HCT116 (cell line): ENCODE results near the gene OTOGL. TPM values are rescaled to one million over a fixed set of nuclear protein-coding genes. Genes with fewer than 3 reads are reported as not detected.

Experiments
- ATAC-seq: fragments of 200-7000 bp; cut with Tn5 transposase; 2 replicates; pipeline ENCODE4 v1.9.1; 2020; ENCODE audit warnings: mild to moderate bottlenecking, moderate library complexity
- BruUV-seq: library from RNA; stranded (reverse); fragments of 400-500 nt; replicated peaks from 2 replicates; lab custom pipeline; 2021; lab: Mats Ljungman, UMichigan
- CTCF ChIA-PET: fragments of 300-600 bp; sonication (Branson Sonifier 250); formaldehyde crosslinking; loops from one replicate; lab custom pipeline; 2021; ENCODE audit warnings: antibody characterized with exemption; lab: Charles Lee
- POLR2A ChIA-PET: fragments of 300-600, 350-600 bp; sonication (Branson Sonifier 250); formaldehyde crosslinking; loops from one replicate; lab custom pipeline; 2021; ENCODE audit warnings: antibody characterized with exemption; lab: Charles Lee
- RAD21 ChIA-PET, 2 experiments: fragments of 300-600 bp; sonication (Branson Sonifier 250); formaldehyde crosslinking; loops; one replicate each; lab custom pipeline; 2023; ENCODE audit warnings: low total read pairs in 2 of 2; ENCODE audit not compliant: uncharacterized antibody in 2 of 2, unreplicated experiment in 2 of 2, low non-redundant PET in 1 of 2; lab: Charles Lee
- DNase-seq: peaks from one replicate; pipeline ENCODE4 v3.0.0-alpha.2; 2010; ENCODE audit warnings: low read depth, low spot score
- H2AFZ ChIP-seq: fragments of 200-600 bp; shearing (Covaris generic), sonication (generic); 2 replicates; pipeline ENCODE4 v1.6.1; 2017; ENCODE audit warnings: low read depth, mixed run types, mixed read lengths, antibody characterized with exemption, low read length; ENCODE audit not compliant: poor library complexity, severe bottlenecking
- H3K27ac ChIP-seq: 2 replicates; pipeline ENCODE4 v1.5.1; 2012; ENCODE audit warnings: low read depth, low read length
- H3K27me3 ChIP-seq: fragments of 200-600 bp; sonication (generic); 2 replicates; pipeline ENCODE4 v1.6.1; 2016; ENCODE audit warnings: mixed run types, low read length, mixed read lengths; ENCODE audit not compliant: insufficient read depth
- H3K36me3 ChIP-seq, 2 experiments: fragments of 200-500 bp in 1 of 2; fragments of 200-600 bp in 1 of 2; sonication (Bioruptor generic) in 1 of 2; sonication (generic) in 1 of 2; 2 replicates each; pipeline versions ENCODE4 v1.5.1 to v1.6.1; 2014 to 2016; ENCODE audit warnings: low read length in 2 of 2, inconsistent platforms in 1 of 2, mixed read lengths in 1 of 2, mixed run types in 1 of 2; ENCODE audit not compliant: insufficient read depth in 2 of 2, control insufficient read depth in 1 of 2
- H3K4me1 ChIP-seq, 2 experiments: fragments of 200-600 bp in 1 of 2; sonication (generic) in 1 of 2; 2 replicates each; pipeline versions ENCODE4 v1.5.1 to v1.6.1; 2012 to 2017; ENCODE audit warnings: low read length in 2 of 2, inconsistent platforms in 1 of 2, mild to moderate bottlenecking in 1 of 2, mixed read lengths in 1 of 2, mixed run types in 1 of 2, moderate library complexity in 1 of 2; ENCODE audit not compliant: insufficient read depth in 2 of 2, control insufficient read depth in 1 of 2
- H3K4me2 ChIP-seq: fragments of 200-600 bp; sonication (generic); 2 replicates; pipeline ENCODE4 v1.6.1; 2017; ENCODE audit warnings: mixed run types, low read length, mixed read lengths
- H3K4me3 ChIP-seq, 2 experiments: fragments of 200-600 bp in 1 of 2; sonication (generic) in 1 of 2; replicated peaks in 1 of 2; 2 replicates each; pipeline ENCODE4 v1.5.1; 2011 to 2016; ENCODE audit warnings: low read length in 2 of 2, control low read depth in 1 of 2, low read depth in 1 of 2, mild to moderate bottlenecking in 1 of 2, mixed read lengths in 1 of 2, mixed run types in 1 of 2
- H3K79me2 ChIP-seq: fragments of 200-600 bp; sonication (generic); 2 replicates; pipeline ENCODE4 v1.6.1; 2017; ENCODE audit warnings: mild to moderate bottlenecking, mixed run types, low read length, moderate library complexity, mixed read lengths; ENCODE audit not compliant: insufficient read depth
- H3K9ac ChIP-seq: fragments of 200-600 bp; sonication (generic); 2 replicates; pipeline ENCODE4 v1.6.1; 2016; ENCODE audit warnings: low read length, mixed read lengths
- H3K9me2 ChIP-seq: fragments of 200-600 bp; sonication (generic), shearing (Covaris generic); 2 replicates; pipeline ENCODE4 v1.6.1; 2017; ENCODE audit warnings: mixed run types, mild to moderate bottlenecking, moderate library complexity; ENCODE audit not compliant: insufficient read depth
- H3K9me3 ChIP-seq, 2 experiments: fragments of 200-500 bp in 1 of 2; fragments of 200-600 bp in 1 of 2; sonication (Bioruptor generic) in 1 of 2; sonication (generic) in 1 of 2; 2 replicates each; pipeline ENCODE4 v1.6.1; 2014 to 2017; ENCODE audit warnings: low read length in 2 of 2, mixed read lengths in 2 of 2, inconsistent platforms in 1 of 2, low read depth in 1 of 2, mild to moderate bottlenecking in 1 of 2, mixed run types in 1 of 2, moderate library complexity in 1 of 2; ENCODE audit not compliant: control insufficient read depth in 1 of 2, insufficient read depth in 1 of 2
- H4K20me1 ChIP-seq: fragments of 200-600 bp; sonication (generic), shearing (Covaris generic); 2 replicates; pipeline ENCODE4 v1.6.1; 2017; ENCODE audit warnings: mixed run types, mild to moderate bottlenecking, moderate library complexity; ENCODE audit not compliant: insufficient read depth
- ATF3 ChIP-seq: IDR thresholded peaks from 2 replicates; pipeline ENCODE4 v1.6.1; 2012
- EZH2 ChIP-seq: fragments of 200-600 bp; sonication (generic); IDR thresholded peaks from 2 replicates; pipeline ENCODE4 v1.6.1; 2017; ENCODE audit warnings: antibody characterized with exemption, mixed run types
- EZH2phosphoT487 ChIP-seq: fragments of 200-600 bp; IDR thresholded peaks from 2 replicates; pipeline ENCODE4 v1.6.1; 2018; ENCODE audit warnings: antibody characterized with exemption, borderline replicate concordance
- POLR2A ChIP-seq: IDR thresholded peaks from 2 replicates; pipeline ENCODE4 v1.7.0; 2011; ENCODE audit warnings: borderline replicate concordance; ENCODE audit not compliant: insufficient read depth, insufficient read length; ENCODE audit errors: extremely low read depth
- RAD21 ChIP-seq: IDR thresholded peaks from 2 replicates; pipeline ENCODE4 v1.6.1; 2012; ENCODE audit warnings: low read depth, mild to moderate bottlenecking
- SIN3A ChIP-seq: IDR thresholded peaks from 2 replicates; pipeline ENCODE4 v1.6.1; 2012; ENCODE audit warnings: low read depth
- SP1 ChIP-seq: IDR thresholded peaks from 2 replicates; pipeline ENCODE4 v1.6.1; 2012; ENCODE audit warnings: low read depth
- SRF ChIP-seq: IDR thresholded peaks from 2 replicates; pipeline ENCODE4 v1.6.1; 2012; ENCODE audit warnings: low read depth
- TCF7L2 ChIP-seq: IDR thresholded peaks from 2 replicates; pipeline ENCODE4 v1.7.0; 2011; ENCODE audit warnings: borderline replicate concordance, inconsistent platforms; ENCODE audit not compliant: insufficient read depth, insufficient read length; ENCODE audit errors: extremely low read depth
- YY1 ChIP-seq: IDR thresholded peaks from 2 replicates; pipeline ENCODE4 v1.6.1; 2011; ENCODE audit warnings: low read length, low read depth, moderate library complexity, mild to moderate bottlenecking; ENCODE audit not compliant: insufficient replicate concordance; ENCODE audit errors: extremely low read depth
- ZFX ChIP-seq: fragments of 450-650 bp; IDR thresholded peaks from 2 replicates; pipeline ENCODE4 v1.6.1; 2017
- ZNF274 ChIP-seq: fragments of 200-500 bp; sonication (Bioruptor generic); IDR thresholded peaks from 2 replicates; pipeline ENCODE4 v1.6.1; 2014; ENCODE audit warnings: mild to moderate bottlenecking, low read depth, low read length, inconsistent platforms
- intact Hi-C: fragments of 100-400 bp; cut with micrococcal nuclease; formaldehyde crosslinking; loops from 2 replicates; pipeline ENCODE4 v1.10.0; 2022
- total RNA-seq: library from RNA; stranded (reverse); gene quantifications from one replicate; pipeline ENCODE4 v1.2.1, GENCODE V29; 2021; ENCODE audit not compliant: unreplicated experiment
- TF ChIP-seq, protein P1 (sequence below): IDR thresholded peaks from 2 replicates; pipeline ENCODE4 v1.6.1; 2011; ENCODE audit warnings: mild to moderate bottlenecking, low read length, moderate library complexity; ENCODE audit not compliant: insufficient replicate concordance; ENCODE audit errors: extremely low read depth
- TF ChIP-seq, protein P2 (sequence below), 3 experiments: fragments of 200-600 bp in 1 of 3; sonication (generic) in 1 of 3; IDR thresholded peaks in 2 of 3; conservative IDR thresholded peaks in 1 of 3; 2 replicates each; pipeline ENCODE4 v1.5.1; 2012 to 2017; ENCODE audit warnings: low read depth in 2 of 3, low read length in 2 of 3, antibody characterized with exemption in 1 of 3, borderline replicate concordance in 1 of 3, control low read depth in 1 of 3, mild to moderate bottlenecking in 1 of 3, mixed read lengths in 1 of 3, mixed run types in 1 of 3, moderate library complexity in 1 of 3; ENCODE audit not compliant: insufficient read depth in 1 of 3
- TF ChIP-seq, protein P3 (sequence below): IDR thresholded peaks from 2 replicates; pipeline ENCODE4 v1.6.1; 2012; ENCODE audit warnings: low read depth

OTOGL gene
- total RNA-seq, 1 experiment from 2014 or later, result not detected

GRCh38 chr12:80373666-80374065 is 274.3 kb downstream of the OTOGL start (continued):
- TF ChIP-seq YY1, result no peak
- no peak for TF ChIP-seq RAD21
- TF ChIP-seq, protein P1, sequence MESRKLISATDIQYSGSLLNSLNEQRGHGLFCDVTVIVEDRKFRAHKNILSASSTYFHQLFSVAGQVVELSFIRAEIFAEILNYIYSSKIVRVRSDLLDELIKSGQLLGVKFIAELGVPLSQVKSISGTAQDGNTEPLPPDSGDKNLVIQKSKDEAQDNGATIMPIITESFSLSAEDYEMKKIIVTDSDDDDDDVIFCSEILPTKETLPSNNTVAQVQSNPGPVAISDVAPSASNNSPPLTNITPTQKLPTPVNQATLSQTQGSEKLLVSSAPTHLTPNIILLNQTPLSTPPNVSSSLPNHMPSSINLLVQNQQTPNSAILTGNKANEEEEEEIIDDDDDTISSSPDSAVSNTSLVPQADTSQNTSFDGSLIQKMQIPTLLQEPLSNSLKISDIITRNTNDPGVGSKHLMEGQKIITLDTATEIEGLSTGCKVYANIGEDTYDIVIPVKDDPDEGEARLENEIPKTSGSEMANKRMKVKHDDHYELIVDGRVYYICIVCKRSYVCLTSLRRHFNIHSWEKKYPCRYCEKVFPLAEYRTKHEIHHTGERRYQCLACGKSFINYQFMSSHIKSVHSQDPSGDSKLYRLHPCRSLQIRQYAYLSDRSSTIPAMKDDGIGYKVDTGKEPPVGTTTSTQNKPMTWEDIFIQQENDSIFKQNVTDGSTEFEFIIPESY, result no peak

DNA sequence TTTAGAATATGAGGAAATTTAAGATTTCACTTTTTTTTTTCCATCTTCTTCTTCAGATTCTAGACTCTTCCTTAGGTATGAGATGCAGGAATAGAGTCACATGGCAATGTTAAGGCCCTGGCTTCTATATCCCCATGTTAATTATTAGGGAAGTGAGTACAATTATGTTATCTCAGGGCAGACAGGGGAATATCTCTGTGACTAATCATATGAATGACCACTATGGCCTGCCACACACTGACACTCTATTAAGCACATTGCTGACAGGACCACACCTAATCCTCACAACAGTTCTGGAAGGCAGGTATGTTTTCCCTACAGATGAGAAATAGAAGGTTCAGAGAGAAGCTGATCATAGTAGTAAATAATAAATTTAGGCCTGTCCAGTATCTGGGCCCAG is 275.3 kb downstream of the OTOGL start:
- RAD21 ChIA-PET, result no interaction called here
- Histone ChIP-seq H3K4me3 (no peak overlapping the region), H3K36me3 (no peaks in the 10 kb centered on the region), H3K27me3 (no peaks in the 10 kb centered on the region), H3K4me1 (no peaks in the 10 kb centered on the region), H3K4me2 (no peak overlapping the region), H3K9ac (no peak overlapping the region), H3K79me2 (no peaks in the 10 kb centered on the region), H2AFZ (no peak overlapping the region), H3K27ac (no peak overlapping the region), H3K9me3 (no peaks in the 10 kb centered on the region), H3K9me2 (no peaks in the 10 kb centered on the region), H4K20me1 (no peaks in the 10 kb centered on the region)
- BruUV-seq, result no TSS peak
- CTCF ChIA-PET, result no interaction called here
- DNase-seq, result no peak
- intact Hi-C loops, result no loop called here
- no peak for ATAC-seq
- POLR2A ChIA-PET, result no interaction called here
- TF ChIP-seq SIN3A (no peak), SP1 (no peak), RAD21 (no peak), ATF3 (no peak), EZH2phosphoT487 (no peak), ZFX (no peak), TCF7L2 (no peak), POLR2A (no peak), SRF (no peak), EZH2 (no peak), YY1 (no peak), ZNF274 (no peak)
- TF ChIP-seq, protein P2, sequence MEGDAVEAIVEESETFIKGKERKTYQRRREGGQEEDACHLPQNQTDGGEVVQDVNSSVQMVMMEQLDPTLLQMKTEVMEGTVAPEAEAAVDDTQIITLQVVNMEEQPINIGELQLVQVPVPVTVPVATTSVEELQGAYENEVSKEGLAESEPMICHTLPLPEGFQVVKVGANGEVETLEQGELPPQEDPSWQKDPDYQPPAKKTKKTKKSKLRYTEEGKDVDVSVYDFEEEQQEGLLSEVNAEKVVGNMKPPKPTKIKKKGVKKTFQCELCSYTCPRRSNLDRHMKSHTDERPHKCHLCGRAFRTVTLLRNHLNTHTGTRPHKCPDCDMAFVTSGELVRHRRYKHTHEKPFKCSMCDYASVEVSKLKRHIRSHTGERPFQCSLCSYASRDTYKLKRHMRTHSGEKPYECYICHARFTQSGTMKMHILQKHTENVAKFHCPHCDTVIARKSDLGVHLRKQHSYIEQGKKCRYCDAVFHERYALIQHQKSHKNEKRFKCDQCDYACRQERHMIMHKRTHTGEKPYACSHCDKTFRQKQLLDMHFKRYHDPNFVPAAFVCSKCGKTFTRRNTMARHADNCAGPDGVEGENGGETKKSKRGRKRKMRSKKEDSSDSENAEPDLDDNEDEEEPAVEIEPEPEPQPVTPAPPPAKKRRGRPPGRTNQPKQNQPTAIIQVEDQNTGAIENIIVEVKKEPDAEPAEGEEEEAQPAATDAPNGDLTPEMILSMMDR (IDR thresholded peaks at IDR 0.05 in 2 of 3, conservative IDR thresholded peaks at IDR 0.05 in 1 of 3; ENCODE audit: borderline replicate concordance in 1 of 3, insufficient read depth in 1 of 3, low read depth in 2 of 3, low read length in 2 of 3), result no peak
- TF ChIP-seq, protein P1, result no peak
- TF ChIP-seq, protein P3, sequence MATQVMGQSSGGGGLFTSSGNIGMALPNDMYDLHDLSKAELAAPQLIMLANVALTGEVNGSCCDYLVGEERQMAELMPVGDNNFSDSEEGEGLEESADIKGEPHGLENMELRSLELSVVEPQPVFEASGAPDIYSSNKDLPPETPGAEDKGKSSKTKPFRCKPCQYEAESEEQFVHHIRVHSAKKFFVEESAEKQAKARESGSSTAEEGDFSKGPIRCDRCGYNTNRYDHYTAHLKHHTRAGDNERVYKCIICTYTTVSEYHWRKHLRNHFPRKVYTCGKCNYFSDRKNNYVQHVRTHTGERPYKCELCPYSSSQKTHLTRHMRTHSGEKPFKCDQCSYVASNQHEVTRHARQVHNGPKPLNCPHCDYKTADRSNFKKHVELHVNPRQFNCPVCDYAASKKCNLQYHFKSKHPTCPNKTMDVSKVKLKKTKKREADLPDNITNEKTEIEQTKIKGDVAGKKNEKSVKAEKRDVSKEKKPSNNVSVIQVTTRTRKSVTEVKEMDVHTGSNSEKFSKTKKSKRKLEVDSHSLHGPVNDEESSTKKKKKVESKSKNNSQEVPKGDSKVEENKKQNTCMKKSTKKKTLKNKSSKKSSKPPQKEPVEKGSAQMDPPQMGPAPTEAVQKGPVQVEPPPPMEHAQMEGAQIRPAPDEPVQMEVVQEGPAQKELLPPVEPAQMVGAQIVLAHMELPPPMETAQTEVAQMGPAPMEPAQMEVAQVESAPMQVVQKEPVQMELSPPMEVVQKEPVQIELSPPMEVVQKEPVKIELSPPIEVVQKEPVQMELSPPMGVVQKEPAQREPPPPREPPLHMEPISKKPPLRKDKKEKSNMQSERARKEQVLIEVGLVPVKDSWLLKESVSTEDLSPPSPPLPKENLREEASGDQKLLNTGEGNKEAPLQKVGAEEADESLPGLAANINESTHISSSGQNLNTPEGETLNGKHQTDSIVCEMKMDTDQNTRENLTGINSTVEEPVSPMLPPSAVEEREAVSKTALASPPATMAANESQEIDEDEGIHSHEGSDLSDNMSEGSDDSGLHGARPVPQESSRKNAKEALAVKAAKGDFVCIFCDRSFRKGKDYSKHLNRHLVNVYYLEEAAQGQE, result no peak
